Activated CD4-positive, alpha-beta T cell treated with anti-CD3 and anti-CD28 coated beads for 48 hours (primary cell): ENCODE results near the gene CD207.
A peak's percentile ranks its signal among the peaks of the same experiment; 100 is the strongest.
"Not testable (repeated sequence)": the region's sequence is repeated elsewhere in the genome, so short reads cannot be mapped to it uniquely, and the experiment has no call there.

Experiments used
- DNase-seq: peaks from one replicate; pipeline ENCODE4 v3.0.0-alpha.2; 2020

The CD207 gene

DNA sequence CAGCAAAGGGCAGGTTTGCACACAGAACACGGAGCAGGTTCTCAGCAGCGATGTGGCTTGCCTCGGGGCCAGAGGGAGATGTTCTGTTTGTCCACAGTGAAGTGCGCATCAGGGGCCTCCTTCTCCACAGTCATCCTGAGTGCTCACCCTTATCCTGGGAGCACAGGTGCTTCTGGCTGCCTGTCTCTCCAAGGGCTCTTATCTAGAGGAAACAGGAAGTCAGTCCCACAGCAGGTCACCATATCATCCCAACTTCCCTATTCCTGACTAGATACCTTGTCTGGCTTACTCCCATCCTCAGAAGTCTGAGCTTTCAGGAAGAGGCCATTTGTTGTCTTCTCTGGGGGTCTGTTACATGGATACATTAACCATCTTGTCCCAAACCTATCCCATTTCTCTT is at the start of gene CD207:
TSS of gene CD207 (minus strand) at position 174 of the 400 bp plus-strand sequence. CDS start at position 134, 40 bp downstream.
- DNase-seq = no peak

DNA sequence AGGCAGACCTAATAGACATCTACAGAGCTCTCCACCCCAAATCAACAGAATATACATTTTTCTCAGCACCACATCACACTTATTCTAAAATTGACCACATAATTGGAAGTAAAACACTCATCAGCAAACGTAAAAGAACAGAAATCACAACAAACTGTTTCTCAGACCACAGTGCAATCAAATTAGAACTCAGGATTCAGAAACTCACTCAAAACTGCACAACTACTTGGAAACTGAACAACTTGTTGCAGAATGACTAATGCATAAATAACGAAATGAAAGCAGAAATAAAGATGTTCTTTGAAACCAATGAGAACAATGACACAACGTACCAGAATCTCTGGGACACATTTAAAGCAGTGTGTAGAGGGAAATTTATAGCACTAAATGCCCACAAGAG is 42.9 kb upstream of the CD207 start:
- DNase-seq = not testable (repeated sequence)

DNA sequence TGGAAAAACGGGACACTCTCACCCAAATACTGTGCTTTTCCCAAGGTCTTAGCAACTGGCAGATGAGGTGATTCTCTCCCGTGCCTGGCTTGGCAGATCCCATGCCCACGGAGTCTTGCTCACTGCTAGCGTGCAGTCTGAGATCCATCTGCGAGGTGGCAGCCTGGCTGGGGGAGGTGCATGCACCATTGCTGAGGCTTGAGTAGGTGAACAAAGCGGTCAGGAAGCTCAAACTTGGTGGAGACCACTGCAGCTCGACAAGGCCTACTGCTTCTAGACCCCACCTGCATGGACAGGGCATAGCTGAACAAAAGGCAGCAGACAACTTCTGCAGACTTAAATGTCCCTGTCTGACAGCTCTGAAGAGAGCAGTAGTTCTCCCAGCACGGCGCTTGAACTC is 40.5 kb upstream of the CD207 start:
- DNase-seq = not testable (repeated sequence)

DNA sequence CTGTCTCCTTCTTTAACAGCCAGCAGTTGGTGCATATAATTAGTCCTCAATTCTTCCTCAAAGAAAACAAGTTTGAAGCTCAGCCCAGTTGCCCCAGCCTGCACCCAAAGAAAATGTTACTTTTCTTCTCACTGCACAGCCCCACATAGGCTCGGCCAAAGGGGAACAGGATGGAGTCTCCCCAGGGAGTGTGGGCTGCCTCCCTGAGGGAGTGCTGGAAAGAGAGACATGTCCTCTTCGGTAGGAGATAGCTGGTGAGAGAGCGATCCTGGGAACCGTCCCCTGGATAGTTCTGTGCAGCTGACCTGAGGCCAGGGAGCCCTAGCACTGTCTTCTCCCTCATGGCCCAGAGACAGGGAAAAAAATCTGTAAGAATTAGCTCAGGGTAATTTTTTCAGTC is 37.9 kb upstream of the CD207 start:
- DNase-seq = no peak

DNA sequence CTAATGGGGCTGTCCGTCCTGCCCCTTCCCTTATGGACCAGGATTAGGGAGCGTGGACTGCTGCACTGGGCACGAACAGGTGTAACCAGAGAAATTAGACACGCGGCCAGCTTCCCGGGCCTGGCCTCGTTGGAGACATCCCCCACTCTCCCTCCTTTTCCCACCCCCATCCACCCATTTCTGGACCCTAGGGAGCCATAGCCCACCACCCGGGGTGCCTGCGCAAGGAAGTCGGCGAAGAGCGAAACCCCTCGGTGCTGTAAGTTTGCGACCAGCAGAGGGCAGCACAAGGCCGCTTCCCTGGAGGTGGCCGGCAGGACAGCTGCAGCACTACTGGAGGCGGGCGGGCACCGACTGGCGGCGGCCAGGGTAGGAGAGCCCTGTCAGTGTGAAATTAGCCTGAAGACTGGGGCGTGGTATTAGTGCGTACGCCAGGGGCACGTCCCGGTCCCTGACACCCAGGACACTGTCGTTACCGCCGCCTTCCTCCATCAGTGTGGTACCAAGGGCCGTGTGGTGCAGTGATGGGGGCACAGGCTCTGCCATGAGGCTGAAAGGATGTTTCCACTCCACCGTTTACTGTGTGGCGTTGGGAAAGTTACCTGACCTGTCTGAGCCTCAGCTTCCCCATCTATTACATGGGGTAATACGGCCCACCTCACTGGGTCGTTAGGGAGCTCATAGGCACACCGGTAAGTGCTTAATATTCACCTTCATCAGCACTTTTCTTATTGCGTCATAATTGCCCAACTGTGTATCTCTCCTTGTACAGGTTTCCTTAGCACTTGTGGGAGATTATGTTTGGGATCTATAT is 36.0 kb upstream of the CD207 start:
- DNase-seq = peak; percentile 89

DNA sequence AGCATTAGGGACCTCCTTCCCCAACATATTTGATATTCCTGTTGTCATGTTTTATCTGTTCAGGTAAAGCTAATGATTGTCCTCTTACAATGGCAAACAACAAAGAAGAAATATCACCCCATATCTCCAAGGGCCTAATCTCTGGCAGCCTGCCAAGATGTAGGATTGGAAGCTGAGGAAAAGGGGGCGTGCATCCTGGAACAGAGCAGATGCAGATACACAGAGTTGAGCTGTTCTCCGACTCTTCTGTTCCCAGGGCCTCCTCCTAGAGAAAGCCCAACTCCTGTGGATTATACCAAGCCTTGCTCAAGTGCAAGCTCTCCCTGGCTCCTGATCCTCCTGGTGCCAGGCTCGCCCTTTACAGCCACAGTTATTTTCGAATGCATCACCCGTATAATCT is 35.2 kb upstream of the CD207 start:
- no peak for DNase-seq

DNA sequence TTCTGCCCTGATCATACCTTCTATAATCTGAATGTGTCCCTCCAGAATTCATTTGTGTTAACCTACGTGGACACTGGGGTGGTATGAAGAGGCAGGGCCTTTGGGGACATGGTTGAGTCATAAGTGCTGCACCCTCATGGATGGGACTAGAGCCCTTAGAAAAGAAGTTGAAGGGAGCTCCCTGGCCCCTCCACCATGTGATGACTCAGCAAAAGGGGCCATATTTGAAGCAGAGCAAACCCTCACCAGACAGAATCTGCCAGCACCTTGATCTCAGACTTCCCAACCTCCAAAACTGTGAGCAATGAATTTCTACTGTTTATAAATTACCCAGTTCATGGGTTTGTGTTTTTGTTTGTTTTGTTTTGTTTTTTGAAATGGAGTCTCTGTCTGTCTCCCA is 33.4 kb upstream of the CD207 start:
- DNase-seq = no peak

DNA sequence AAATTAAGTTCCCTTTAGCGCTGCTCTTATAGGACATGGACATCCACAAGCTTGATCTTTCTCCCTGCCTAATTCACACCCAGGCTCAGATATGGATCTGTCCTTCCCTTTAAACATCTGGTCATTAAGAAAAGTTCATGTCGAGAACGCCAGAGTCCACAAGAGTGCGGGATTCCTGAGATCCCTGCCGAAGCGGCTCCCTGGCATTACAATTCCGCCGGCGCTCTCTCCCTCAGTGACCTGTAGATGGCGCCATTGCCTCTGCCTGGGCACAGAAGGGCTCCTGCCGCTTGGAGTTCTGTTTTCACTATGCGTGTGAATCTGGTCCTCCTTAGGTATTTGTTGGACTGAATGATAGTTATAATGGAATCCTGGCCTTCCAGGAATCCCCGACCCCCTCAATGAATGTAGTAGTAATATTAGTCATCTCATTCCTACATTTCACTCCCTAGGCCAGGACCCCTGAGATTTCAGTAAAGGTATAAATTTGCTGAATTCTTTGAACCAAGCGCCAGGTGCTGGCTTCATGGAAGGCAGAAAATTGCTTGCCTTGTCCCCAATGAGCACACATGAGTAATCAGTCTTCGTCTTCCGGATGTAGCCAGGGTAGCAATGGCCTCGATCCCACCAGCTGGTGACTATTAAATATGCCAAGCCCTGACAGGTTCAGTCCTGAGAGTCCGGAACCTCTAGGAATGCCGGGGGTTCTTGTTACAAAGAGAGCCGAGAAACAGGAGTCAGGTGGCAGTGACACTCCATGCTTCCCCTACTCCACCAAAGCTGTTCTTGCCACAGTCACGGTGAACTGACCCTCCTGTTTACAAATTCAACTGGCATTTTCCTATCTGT is 26.4 kb upstream of the CD207 start:
- DNase-seq = peak; percentile 81

DNA sequence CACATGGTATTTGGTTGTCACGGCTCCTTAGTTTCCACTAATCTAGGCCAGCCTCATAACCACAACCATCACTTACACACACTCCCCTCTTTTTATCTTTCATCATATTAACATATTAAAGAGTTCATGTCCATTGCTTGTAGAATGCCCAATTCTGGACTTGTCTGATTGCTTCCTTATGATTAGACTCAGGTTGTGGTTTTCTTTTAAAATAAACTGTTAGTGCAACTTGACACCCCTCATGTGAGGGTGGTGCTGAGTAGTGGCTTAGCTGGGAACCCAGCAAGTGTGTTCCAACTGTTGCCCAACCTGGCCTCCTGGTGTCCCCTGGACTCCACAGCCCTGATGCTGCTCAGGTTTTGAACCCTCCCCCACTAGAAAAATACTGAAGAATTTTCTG is 20.1 kb upstream of the CD207 start:
- no peak for DNase-seq

DNA sequence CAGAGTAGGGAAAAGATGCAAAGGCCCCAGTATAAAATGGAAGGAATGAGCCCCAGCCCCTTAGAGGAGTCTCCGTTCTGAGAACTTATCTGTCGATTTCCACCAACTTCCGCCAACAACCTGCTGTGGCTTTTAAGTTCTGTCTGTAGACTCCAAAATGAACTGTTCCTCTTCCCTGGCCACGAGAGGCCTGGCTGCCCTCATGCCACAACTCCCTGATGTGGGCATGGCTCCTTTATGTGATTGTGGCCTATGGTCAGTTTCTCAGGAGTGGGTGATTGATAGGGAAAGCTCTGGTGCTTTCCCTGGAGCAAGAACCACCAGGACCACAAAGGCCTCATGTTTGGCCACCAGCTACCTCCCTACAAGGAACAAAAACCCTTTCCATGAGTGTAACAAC is 18.8 kb upstream of the CD207 start:
- DNase-seq = no peak

DNA sequence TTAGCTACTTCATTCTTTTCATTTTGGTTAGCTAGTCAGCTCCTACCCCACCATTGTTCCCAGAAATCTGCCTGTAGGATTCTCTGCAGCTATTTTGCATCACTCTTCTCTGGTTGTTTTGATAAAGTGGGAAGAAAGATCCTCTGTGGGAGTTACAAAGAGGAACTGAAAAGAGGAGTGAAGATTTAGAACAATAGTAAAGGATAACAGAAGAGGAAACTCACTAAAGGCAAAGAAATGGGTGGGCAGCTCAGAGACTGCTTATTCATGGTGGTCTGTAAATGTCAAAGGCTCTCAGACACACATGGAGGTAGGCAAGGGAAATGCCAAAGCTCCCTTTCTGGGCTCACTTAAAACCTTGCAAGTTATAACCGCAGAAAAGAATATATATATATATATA is 17.2 kb upstream of the CD207 start:
- no peak for DNase-seq

DNA sequence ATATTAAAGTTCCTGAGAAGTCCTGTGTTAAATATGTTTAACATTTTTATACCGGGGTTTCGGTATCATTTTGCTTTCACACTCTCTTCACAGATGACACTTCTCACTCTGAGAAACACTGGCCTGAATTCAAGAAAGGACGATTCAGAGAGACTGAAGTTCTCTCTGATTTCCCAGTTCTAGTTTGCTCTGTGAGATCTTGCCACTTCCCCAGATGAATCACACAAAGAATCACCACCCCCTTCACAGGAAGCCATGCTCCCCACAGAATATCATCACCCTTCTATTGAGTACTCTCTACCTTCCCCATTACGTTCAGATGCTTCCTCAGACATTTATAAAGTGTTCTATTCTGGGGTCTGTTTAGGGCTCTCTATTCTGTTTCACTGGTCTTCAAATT is 16.1 kb upstream of the CD207 start:
- DNase-seq = peak; percentile 42

DNA sequence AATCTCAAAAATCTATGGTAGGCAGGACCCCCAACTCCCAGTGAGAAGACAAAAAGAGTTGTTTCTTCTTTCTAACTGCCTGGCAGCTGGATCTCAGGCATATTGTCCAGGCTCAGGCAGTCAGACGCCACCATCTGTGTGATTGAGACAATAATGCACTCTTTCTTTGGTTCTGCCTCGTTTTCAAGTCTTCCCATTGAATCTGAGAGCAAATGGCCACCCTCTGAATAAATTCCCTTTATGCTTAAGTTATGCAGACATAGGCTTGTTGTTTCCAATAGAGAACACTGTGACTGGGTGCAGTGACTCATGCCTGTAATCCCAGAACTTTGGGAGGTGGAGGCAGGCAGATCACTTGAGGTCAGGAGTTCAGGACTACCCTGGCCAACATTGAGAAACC is 15.3 kb upstream of the CD207 start:
- DNase-seq = no peak

DNA sequence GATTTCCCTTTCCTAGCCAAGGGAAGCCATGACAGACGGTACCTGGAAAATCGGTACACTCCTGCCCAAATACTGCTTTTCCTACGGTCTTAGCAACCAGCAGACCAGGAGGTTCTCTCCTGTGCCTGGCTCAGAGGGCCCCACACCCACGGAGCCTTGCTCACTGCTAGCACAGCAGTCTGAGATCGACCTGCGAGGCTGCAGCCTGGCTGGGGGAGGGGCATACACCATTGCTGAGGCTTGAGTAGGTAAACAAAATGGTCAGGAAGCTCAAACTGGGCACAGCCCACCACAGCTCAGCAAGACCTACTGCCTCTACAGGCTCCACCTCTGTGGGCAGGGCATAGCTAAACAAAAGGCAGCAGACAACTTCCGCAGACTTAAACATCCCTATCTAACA is 6.8 kb upstream of the CD207 start:
- no peak for DNase-seq

DNA sequence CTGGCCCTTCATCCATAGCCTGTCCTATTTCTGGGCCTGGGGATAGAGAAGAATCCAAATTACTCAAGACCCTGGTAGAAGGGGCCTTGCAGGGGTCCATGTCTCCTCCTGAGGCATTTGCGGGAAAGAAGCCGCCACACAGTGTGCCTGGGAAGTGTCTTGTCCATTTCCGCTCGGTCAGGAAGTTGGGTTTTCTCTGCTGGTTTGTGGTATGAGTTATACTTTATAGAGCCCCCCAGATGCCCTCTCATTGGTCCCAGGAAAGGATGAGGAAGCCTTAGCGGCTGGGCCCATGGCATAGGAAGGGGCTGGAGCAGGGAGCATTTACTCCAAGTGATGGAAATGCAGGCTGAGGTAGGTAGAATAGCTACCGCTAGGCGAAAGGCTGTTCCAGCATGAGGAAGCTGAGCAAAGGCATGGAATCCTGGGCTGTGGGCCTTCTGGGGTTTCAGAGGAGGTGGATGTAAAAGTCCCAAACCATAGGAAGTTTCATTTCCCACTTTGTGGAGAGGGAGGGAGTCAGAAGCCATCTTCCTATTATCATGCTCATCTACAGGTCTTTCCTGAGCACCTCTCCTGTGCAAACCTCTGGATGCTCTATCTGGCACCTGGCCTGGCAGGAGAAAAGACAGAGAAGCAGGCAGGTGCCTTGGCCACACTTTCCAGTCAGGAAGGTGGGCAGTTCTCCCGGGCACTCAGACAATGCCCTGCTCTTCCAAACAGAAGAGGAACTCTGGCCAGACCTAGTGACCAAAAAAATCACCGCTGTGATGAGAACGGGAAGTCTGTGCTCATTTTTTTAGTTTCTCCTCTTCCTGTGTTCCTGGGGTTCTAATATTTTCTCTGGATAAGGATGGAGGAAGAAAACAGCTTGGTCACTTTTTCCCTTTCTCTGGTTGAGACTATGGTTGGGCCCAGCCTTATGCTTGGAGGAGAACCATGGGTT is 2.6 kb upstream of the CD207 start:
- DNase-seq = no peak

DNA sequence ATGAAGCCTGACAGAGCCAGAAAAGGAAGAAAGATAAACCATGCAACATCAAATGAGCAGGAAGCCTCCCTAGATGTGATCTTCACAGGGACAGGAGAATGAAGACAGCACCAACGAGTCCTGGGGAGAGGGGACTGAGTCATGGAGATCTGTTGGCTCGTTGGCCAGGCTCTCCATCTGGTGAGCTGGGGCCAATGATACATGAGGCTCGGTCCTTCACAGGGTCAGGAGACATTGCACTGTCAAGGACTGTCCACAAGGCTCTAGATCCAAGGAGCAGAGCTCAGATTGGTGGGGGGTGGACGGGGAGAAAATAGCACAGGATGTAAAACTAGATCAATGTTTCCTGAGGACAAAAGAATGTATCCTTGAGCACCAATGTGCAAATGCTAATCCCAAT is 735 bp downstream of the CD207 start:
- DNase-seq = no peak

DNA sequence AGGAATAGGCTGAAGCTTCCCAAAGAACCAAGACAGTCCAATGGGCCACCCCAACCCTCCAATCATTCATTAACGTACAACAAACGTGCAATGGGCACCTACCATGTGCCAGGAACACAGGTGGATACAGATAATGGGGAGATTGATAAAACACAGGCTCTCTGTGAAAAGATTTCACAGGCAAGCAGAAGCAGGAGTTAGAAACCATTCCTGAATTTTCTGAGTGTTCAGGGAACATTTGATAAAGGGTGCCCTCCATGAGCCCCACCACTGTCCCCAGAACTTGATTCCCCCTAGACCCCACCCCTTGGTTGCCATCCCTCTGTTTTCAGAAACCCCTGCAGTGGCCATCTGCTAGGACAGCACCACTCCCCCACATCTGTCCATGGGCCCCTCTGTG is 1.5 kb downstream of the CD207 start:
- no peak for DNase-seq

DNA sequence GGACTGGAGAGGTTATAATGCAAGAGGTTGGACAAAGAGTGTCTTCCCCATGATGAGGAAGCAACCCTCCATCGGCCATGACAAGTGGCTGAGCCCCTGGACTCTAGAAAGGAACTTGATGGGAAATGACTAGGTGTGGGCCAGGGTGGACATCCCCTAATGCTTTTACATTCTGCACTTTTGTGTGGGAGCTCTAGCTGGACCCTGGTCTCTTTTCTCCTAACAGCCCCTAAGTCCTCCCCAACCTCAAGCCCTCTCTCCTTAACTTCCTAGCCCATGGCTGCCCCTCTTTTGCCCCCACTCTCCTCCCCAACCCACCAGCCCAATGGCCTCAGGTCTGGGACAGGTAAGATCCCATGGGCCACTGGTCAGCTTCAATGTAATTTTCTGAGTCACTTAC is 2.4 kb downstream of the CD207 start:
- no peak for DNase-seq

DNA sequence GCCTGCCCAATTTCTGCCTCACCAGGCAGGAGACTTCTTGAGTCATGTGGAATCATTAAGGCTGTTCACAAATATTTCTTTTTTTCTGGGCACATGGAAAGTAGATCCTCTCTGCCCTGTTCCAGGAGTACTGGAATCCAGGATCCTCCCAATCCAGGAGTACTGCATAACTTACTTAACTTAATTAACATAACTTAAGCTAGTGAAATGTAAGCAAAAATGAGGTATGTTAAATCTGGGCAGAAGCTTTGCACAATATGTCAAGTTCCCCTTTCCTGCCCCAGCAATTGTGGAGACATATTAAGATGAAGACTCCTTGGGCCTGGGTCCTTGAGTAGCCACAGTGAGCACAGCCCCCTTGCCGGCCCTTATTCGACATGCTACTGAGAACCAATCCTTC is 3.2 kb downstream of the CD207 start:
- no peak for DNase-seq

DNA sequence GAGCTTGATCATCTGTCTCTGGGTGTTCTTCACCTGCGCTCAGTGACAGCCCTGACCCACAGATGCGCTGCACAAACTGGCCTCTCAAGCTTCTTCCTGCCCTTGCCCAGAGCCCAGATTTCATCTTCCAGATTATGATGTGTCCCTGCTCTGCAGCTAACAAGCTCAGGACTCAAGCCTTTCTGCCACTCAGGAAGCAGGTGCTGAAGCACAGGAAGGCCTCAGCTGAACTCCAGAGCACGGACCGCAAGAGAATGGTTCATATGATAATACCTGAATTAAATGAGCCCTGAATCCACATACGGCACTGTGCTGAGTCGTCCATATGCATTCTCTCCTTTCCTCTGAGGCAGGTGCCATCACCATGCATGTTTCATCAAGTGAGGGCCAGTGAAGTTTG is 3.8 kb downstream of the CD207 start:
- DNase-seq = no peak

DNA sequence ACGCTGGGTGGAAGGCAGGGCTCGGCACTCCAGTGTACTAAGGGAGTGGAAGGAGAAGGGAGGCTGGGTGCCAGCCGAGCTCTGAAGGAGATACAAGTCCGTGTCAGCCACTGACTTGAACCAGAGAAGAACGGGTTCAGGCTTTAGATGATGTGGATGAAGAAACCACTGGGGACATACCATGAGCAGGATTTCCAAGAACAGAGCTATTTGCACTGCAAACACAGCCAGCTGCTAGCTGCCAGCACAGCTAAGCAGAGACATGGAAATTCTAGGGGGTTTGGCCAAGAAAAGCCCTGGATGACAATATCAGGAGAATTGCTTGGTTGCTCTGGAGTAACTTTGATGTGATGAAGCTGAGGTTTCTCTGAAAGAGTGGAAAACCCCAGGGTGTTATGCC is 5.2 kb downstream of the CD207 start:
- DNase-seq = no peak

DNA sequence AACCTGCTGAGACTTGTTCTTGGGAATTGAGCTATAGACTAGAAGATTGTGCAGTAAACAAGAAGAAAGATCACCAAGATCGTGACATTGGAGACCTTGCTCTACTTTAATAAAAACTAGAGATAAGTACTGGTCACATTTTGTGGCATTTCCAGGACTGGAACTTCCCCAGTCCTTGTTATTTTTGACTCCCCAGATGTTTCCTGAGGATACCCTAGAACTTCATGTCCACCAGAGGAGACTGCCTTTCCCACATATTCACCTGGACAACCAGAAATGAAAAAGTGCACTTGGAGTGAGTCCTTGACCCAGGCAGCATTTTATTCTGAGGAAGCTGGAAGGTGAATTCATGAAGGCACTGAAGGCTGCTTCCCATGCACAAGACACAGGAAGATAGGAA is 5.7 kb downstream of the CD207 start:
- no peak for DNase-seq
